T-helper 2 cell treated with Interferon-gamma antibody and Interleukin-4, amounts not matched to agents 5 μg/mL and 100 μg/mL, for 36 hours (primary cell): ENCODE results near the gene FBXO36.
"Not testable (repeated sequence)": the region's sequence is repeated elsewhere in the genome, so short reads cannot be mapped to it uniquely, and the experiment has no call there.

Source experiments
- DNase-seq: peaks from one replicate; pipeline ENCODE4 v3.0.0; 2021; ENCODE audit warnings: low spot score
- H3K27ac Mint-ChIP-seq: one replicate; pipeline ENCODE4 v1.8.0; 2021; ENCODE audit warnings: mild to moderate bottlenecking, mixed read lengths
- H3K27me3 Mint-ChIP-seq: one replicate; pipeline ENCODE4 v1.8.0; 2021; ENCODE audit warnings: low read depth, mixed read lengths
- H3K36me3 Mint-ChIP-seq: one replicate; pipeline ENCODE4 v1.8.0; 2021; ENCODE audit warnings: low read depth, mixed read lengths
- H3K4me1 Mint-ChIP-seq: one replicate; pipeline ENCODE4 v1.8.0; 2021; ENCODE audit warnings: low read depth, mixed read lengths
- H3K4me3 Mint-ChIP-seq: one replicate; pipeline ENCODE4 v1.8.0; 2022; ENCODE audit warnings: mild to moderate bottlenecking, moderate library complexity, mixed read lengths
- H3K9me3 Mint-ChIP-seq: one replicate; pipeline ENCODE4 v1.8.0; 2021; ENCODE audit warnings: mixed read lengths

Gene FBXO36

GRCh38 chr2:229956491-229956890, 34.2 kb downstream of the FBXO36 start:
- H3K4me1 Mint-ChIP-seq = no peaks in the 10 kb centered on the region
- no peak overlapping the region for H3K4me3 Mint-ChIP-seq
- no peaks in the 10 kb centered on the region for H3K9me3 Mint-ChIP-seq
- H3K27ac Mint-ChIP-seq = no peak overlapping the region
- no peaks in the 10 kb centered on the region for H3K36me3 Mint-ChIP-seq
- H3K27me3 Mint-ChIP-seq = no peaks in the 10 kb centered on the region
- no peak for DNase-seq

GRCh38 chr2:229963596-229963995, 41.3 kb downstream of the FBXO36 start:
- H3K27ac Mint-ChIP-seq, H3K4me1 Mint-ChIP-seq, H3K9me3 Mint-ChIP-seq, DNase-seq, H3K36me3 Mint-ChIP-seq, H3K4me3 Mint-ChIP-seq, H3K27me3 Mint-ChIP-seq: not testable (repeated sequence)

GRCh38 chr2:229969921-229970320, 47.6 kb downstream of the FBXO36 start:
- no peak overlapping the region for H3K27ac Mint-ChIP-seq
- H3K36me3 Mint-ChIP-seq = no peaks in the 10 kb centered on the region
- H3K9me3 Mint-ChIP-seq = no peaks in the 10 kb centered on the region
- H3K4me3 Mint-ChIP-seq = no peak overlapping the region
- H3K4me1 Mint-ChIP-seq = no peaks in the 10 kb centered on the region
- DNase-seq = no peak
- H3K27me3 Mint-ChIP-seq = no peaks in the 10 kb centered on the region

- Mint-ChIP-seq H3K27ac (no peak overlapping the region), H3K36me3 (no peaks in the 10 kb centered on the region), H3K27me3 (no peaks in the 10 kb centered on the region), H3K4me3 (no peak overlapping the region), H3K9me3 (no peaks in the 10 kb centered on the region), H3K4me1 (no peaks in the 10 kb centered on the region)
- no peak for DNase-seq
Measured at GRCh38 chr2:229970406-229970805, 48.1 kb downstream of the FBXO36 start.

GRCh38 chr2:229971298-229971790, 49.0 kb downstream of the FBXO36 start:
- no peaks in the 10 kb centered on the region for H3K9me3 Mint-ChIP-seq
- no peaks in the 10 kb centered on the region for H3K4me1 Mint-ChIP-seq
- DNase-seq = no peak

GRCh38 chr2:229974266-229974665, 52.0 kb downstream of the FBXO36 start:
- H3K4me3 Mint-ChIP-seq = no peak overlapping the region
- no peaks in the 10 kb centered on the region for H3K9me3 Mint-ChIP-seq
- no peaks in the 10 kb centered on the region for H3K4me1 Mint-ChIP-seq
- H3K27ac Mint-ChIP-seq = no peak overlapping the region
- no peak for DNase-seq
- no peaks in the 10 kb centered on the region for H3K27me3 Mint-ChIP-seq
- H3K36me3 Mint-ChIP-seq = no peaks in the 10 kb centered on the region

More at GRCh38 chr2:229971298-229971790, 49.0 kb downstream of the FBXO36 start:
- no peaks in the 10 kb centered on the region for H3K36me3 Mint-ChIP-seq
- H3K4me3 Mint-ChIP-seq = no peak overlapping the region
- H3K27me3 Mint-ChIP-seq = no peaks in the 10 kb centered on the region
- H3K27ac Mint-ChIP-seq = no peak overlapping the region

- no peak overlapping the region for H3K27ac Mint-ChIP-seq
- H3K4me3 Mint-ChIP-seq = no peak overlapping the region
- H3K36me3 Mint-ChIP-seq = no peaks in the 10 kb centered on the region
- H3K9me3 Mint-ChIP-seq = no peaks in the 10 kb centered on the region
- H3K4me1 Mint-ChIP-seq = no peaks in the 10 kb centered on the region
- DNase-seq = no peak
- no peaks in the 10 kb centered on the region for H3K27me3 Mint-ChIP-seq
Measured at GRCh38 chr2:229980431-229981184, 58.3 kb downstream of the FBXO36 start.

GRCh38 chr2:229993236-229993635, 70.9 kb downstream of the FBXO36 start:
- H3K27me3 Mint-ChIP-seq = peaks cover 4% of the 10 kb centered on the region
- H3K27ac Mint-ChIP-seq = no peak overlapping the region
- no peaks in the 10 kb centered on the region for H3K9me3 Mint-ChIP-seq
- no peaks in the 10 kb centered on the region for H3K4me1 Mint-ChIP-seq
- no peak for DNase-seq
- H3K4me3 Mint-ChIP-seq = no peak overlapping the region
- no peaks in the 10 kb centered on the region for H3K36me3 Mint-ChIP-seq

GRCh38 chr2:229996320-229996719, 74.0 kb downstream of the FBXO36 start:
- no peak overlapping the region for H3K4me3 Mint-ChIP-seq
- H3K9me3 Mint-ChIP-seq = no peaks in the 10 kb centered on the region
- DNase-seq = no peak
- H3K27ac Mint-ChIP-seq = no peak overlapping the region
- peaks cover 4% of the 10 kb centered on the region for H3K27me3 Mint-ChIP-seq
- H3K4me1 Mint-ChIP-seq = peaks cover 5% of the 10 kb centered on the region
- no peaks in the 10 kb centered on the region for H3K36me3 Mint-ChIP-seq

GRCh38 chr2:229997565-229997964, 75.3 kb downstream of the FBXO36 start:
- no peaks in the 10 kb centered on the region for H3K9me3 Mint-ChIP-seq
- H3K36me3 Mint-ChIP-seq = no peaks in the 10 kb centered on the region
- DNase-seq = no peak
- H3K4me3 Mint-ChIP-seq = no peak overlapping the region
- peaks cover 4% of the 10 kb centered on the region for H3K27me3 Mint-ChIP-seq
- no peak overlapping the region for H3K27ac Mint-ChIP-seq
- peaks cover 5% of the 10 kb centered on the region for H3K4me1 Mint-ChIP-seq

- no peaks in the 10 kb centered on the region for H3K36me3 Mint-ChIP-seq
- no peaks in the 10 kb centered on the region for H3K9me3 Mint-ChIP-seq
- no peak for DNase-seq
- H3K4me3 Mint-ChIP-seq = no peak overlapping the region
- H3K27me3 Mint-ChIP-seq = no peaks in the 10 kb centered on the region
- no peak overlapping the region for H3K27ac Mint-ChIP-seq
- peaks cover 5% of the 10 kb centered on the region for H3K4me1 Mint-ChIP-seq
Measured at GRCh38 chr2:230000118-230000841, 78.0 kb downstream of the FBXO36 start.

- H3K9me3 Mint-ChIP-seq = no peaks in the 10 kb centered on the region
- H3K27ac Mint-ChIP-seq = no peak overlapping the region
- no peak overlapping the region for H3K4me3 Mint-ChIP-seq
- no peaks in the 10 kb centered on the region for H3K27me3 Mint-ChIP-seq
- no peaks in the 10 kb centered on the region for H3K36me3 Mint-ChIP-seq
- H3K4me1 Mint-ChIP-seq = peaks cover 6% of the 10 kb centered on the region
- peak; percentile 67 for DNase-seq
Measured at GRCh38 chr2:230007931-230008707, 85.8 kb downstream of the FBXO36 start.

GRCh38 chr2:230008708-230009066, 86.4 kb downstream of the FBXO36 start:
- Mint-ChIP-seq H3K36me3 (no peaks in the 10 kb centered on the region), H3K27me3 (no peaks in the 10 kb centered on the region), H3K9me3 (no peaks in the 10 kb centered on the region), H3K4me3 (no peak overlapping the region), H3K4me1 (peaks cover 6% of the 10 kb centered on the region), H3K27ac (no peak overlapping the region)
- no peak for DNase-seq

GRCh38 chr2:230010501-230010900, 88.2 kb downstream of the FBXO36 start:
- no peak for DNase-seq
- no peak overlapping the region for H3K27ac Mint-ChIP-seq
- no peak overlapping the region for H3K4me3 Mint-ChIP-seq
- H3K9me3 Mint-ChIP-seq = no peaks in the 10 kb centered on the region
- H3K36me3 Mint-ChIP-seq = no peaks in the 10 kb centered on the region
- peaks cover 6% of the 10 kb centered on the region for H3K4me1 Mint-ChIP-seq
- H3K27me3 Mint-ChIP-seq = no peaks in the 10 kb centered on the region
